Erythroblast (primary cell): ENCODE data around the gene ZNF407.

Experiments used
- DNase-seq, 2 experiments: peaks; one replicate each; lab custom pipeline; 2025; lab: John Stamatoyannopoulos, UW
- GATA1 ChIP-seq: IDR thresholded peaks from 2 replicates; pipeline ENCODE4 v1.6.1; 2011; ENCODE audit warnings: low read depth, mild to moderate bottlenecking, control low read depth, low read length, moderate library complexity
- POLR2A ChIP-seq: IDR thresholded peaks from 2 replicates; pipeline ENCODE4 v1.6.1; 2011; ENCODE audit warnings: mild to moderate bottlenecking, low read length

ZNF407 gene

DNA sequence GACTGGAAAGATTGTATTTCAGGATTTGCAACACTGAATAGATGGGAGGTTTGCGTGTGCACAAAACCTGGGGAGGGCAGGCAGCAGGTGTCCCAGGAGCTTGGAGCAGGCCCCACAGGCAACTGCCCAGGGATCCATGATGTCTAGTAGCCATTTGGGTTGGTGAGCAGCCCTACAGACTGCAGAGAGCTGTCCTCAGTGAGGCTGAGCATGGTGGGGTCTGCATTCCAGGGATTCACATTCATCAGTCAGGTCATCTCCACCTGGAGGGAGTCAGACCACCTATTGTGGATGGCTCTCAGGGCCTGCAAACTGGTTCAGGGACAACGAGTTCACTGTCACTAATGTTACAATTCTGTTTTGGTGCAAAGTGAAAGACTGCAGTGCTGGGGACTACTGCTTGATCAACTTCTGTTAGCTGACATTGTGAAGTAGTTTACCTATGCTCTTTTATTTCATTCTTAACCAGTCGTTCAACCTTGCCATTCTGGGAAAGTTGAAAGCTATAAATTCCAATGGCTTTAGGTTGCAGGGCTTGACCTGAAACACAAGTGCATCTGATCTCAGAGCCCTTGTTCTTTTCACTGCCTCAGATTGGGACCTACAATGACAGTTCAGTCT is 222.6 kb downstream of the ZNF407 start:
- TF ChIP-seq POLR2A (no peak), GATA1 (no peak)
- DNase-seq = no peak

DNA sequence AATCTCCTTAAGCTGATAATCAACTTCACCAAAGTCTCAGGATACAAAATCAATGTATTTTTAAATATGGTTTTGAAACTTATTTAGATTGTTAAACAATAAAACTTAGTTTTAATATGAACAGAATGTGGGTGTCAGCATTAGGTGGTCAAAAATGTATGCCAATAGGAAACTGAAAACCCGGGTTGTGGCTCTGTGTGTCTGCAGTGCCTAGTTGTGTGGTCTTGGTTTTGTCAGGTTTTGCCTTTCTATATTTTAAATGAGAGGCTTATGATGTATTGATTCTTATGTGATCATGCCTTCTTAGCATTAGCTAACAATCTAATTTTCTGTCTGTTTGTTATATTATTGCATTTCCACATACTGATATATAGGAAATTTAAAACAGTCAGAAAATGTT is 227.8 kb downstream of the ZNF407 start:
- TF ChIP-seq POLR2A (no peak), GATA1 (no peak)
- no peak for DNase-seq

DNA sequence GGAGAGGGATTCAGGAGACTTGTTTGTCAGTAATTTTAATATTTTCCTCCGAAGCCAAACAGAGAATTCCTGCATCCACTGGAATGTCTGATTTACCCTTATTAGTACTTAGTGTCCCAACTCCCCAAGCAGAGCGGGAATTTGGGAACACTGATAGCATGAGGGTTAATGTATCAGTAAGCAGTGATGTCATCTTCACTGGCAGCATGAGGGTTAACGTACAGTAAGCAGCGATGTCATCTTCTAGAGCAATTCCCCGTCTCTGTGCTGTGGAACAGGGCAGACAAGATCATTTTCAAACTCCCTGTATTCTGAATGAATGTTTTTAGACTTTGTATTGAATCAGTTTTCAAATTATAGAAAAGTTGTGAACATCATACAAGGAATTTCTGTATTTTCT is 228.9 kb downstream of the ZNF407 start:
- DNase-seq = no peak
- TF ChIP-seq GATA1 = no peak
- TF ChIP-seq POLR2A = no peak

DNA sequence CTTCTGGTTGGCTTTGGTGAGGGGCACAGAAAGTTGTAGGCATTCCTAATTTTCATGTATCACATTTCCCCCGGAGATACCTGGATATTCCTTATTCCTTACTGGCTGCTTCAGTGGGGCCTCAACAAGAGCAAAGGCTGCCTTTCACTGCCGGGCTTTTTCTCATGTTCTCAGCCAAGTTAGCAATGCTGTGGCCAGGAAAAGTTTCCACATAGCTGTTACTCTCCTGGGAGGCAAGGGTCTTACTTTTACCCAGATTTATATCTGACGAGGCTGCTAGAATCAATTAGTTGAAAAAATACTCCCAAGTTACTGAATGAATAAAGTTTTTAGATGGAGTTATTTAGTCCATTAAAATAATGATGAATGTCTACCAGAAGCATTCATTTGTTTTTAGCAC is 230.5 kb downstream of the ZNF407 start:
- DNase-seq = no peak
- TF ChIP-seq GATA1 (no peak), POLR2A (no peak)

DNA sequence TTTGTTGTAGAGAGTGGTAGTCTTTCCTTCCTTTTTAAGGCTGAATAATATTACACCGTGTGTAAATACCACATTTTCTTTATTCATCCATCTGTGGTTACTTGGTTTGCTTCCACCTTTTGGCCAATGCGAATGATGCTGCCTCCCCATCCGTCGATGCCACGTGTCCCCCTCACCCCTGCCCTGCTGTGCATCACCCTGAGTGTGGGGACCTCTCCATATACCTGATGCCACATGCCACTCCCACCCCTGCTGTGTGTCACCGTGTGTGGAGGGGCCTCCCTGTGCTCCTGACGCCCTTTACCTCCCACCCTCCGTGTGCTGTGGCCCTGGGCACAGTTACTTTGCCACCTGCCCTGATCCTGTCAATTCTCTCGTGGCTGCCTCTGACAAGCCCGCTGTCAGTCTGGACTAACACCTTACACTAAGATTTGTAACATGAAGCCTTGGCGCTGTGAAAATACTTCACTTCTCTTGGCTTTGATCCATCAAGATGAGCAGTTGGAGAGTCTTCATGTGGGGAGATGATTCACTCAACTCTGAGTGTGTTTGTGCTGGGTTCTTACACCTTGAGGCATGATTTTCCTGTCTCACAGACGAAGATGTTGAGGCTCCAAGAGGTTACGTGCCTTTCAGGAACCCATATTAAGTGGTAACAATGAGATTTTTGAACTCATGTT is 234.0 kb downstream of the ZNF407 start:
- TF ChIP-seq GATA1 = no peak
- TF ChIP-seq POLR2A = no peak
- no peak for DNase-seq

DNA sequence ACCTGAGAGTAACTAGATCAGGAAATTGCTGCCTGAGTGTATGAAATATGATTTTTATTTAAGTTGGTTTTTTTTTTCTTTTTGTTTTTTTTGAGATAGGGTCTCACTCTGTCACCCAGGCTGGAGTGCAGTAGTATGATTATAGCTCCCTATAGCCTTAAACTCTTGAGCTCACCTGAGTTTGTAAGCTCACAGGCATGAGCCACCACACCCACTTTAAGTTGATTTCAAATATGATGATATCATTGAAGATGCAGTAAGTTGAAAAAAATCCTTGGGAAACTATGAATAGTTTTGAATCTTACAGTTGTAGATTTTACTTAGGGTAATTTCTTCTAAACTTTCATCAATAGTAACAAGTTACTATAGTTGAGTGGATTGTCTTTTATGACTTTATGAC is 234.7 kb downstream of the ZNF407 start:
- no peak for TF ChIP-seq POLR2A
- TF ChIP-seq GATA1 = no peak
- DNase-seq = no peak

DNA sequence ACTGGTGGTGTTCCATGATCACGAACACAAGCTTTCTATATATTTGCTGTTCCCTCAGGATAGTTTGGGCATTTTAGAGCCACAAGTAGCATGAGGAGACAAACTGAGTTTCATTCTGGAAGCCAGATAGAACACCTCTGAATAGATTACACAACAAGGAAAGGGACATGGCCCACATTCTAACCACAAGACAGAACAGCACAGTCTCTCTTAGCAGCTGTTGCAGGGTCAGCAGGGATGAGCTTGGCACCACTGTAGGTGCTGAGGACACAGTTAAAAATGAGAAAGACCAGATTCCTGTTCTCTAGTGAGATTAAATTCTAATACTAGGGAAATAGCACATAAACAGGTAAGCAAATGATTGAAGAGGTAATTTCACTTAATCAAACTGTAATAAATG is 235.3 kb downstream of the ZNF407 start:
- DNase-seq = no peak
- no peak for TF ChIP-seq POLR2A
- TF ChIP-seq GATA1 = no peak

DNA sequence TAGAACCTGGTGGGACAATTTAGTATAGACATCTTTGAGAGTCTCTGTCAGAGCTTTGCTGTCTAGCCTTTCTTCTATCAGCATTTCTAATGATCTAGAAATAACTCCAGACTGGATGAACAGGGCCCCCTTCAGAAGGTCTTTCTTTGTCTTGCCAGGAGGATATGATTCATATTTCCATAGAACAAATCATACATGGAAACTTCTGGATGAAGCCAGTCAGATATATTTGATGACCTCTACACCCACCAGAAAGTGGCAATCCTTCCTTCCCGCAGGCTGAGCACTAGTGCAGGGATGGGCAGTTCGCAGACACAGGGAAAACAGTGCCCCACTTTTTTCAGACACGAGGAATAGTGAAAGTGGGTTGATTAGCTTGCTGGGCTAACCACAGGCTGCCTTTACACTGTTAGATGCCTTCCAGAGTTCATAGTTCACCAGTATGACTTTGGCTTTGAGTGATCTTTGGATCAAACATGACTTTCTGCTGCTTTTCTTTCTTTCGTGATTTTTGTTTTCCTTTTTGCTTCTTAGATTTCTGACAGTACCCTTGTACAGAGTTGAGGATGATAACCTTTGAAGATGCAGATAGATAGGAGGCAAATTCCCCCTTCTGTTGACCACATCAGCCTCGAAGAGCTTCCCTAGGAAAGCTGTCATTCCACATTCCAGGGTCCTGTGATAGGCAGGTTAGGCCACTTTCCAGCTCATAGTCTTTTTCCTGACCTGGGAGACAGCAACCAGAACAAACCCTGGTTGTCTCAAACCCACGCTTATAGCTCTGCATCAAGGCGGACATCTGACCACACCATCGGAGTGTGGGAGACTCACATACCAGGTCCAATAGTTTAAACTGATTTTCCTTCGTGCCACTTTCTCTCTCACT is 237.0 kb downstream of the ZNF407 start:
- TF ChIP-seq POLR2A (no peak), GATA1 (no peak)
- DNase-seq = no peak

DNA sequence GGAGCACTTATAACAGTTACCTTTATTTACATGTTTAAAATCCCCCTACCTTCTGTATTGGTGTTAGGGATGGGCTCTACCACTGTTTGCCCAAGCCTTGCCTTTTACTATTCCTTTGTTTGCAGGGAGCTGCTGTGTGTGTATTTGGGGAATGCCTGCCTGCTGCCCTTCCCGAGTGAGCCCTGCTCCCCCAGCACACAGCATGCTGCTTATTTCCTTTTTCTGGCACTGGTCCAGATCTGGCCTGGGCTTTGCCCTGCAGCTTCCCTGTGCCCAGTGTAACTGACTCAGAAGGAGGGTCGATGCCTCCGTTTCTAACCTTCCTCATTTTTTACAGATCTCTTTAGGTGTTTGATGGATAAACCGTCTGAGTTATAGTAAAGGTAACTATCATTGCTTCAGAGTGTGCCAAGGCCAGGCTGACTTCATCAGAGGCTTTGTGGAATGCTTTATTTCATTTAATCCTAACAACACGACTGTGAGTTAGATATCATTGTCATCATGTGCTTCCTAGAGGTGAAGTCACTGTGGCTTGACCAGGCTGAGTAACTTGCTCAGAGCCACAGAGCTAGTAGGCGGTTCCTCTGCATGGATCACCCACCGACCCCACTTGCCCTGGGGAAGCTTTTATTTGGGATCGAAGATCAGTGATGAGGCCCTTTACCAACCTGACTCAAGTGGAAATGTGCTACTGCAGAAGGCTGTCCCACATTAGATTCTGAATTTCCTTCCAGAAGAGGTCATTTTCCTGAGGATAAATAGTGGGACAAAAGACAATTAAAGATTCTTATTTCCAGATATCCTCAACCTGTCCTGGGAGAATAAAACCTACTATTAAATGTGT is 238.8 kb downstream of the ZNF407 start:
- peak; percentile 41 for DNase-seq
- TF ChIP-seq GATA1 = no peak
- no peak for TF ChIP-seq POLR2A

DNA sequence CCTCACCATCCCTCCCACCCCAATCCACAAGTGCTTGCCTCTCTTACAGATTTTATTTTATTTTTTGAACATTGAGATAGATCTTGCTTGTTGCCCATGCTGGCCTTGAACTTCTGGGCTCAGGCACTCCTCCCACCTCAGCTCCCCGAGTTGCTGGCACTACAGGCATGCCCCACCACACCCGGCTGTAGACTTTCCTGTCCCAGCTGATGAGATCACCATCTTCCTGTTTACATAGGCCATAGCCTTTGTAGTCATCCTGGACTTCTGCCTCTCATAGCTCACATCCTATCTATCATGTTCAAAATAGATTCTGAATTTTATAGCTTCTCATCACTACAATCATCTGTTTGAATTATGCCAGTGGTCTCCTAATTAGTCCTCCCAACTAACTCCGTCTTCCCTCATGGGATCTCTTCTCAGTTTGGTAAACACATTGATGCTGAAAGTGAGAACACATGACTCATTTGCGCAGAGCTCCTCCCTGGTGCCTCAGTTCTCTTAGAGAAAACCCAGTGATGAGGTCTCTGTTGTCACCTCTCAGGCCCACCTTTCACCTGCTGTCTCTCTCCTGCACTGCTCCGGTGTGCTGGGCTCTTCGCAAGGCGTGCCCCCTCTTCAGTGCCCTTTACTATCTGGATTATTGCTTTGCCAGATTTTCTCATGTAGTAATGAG is 243.0 kb downstream of the ZNF407 start:
- peak in 1 of 2 experiments; percentile 31 for DNase-seq
- no peak for TF ChIP-seq GATA1
- no peak for TF ChIP-seq POLR2A

DNA sequence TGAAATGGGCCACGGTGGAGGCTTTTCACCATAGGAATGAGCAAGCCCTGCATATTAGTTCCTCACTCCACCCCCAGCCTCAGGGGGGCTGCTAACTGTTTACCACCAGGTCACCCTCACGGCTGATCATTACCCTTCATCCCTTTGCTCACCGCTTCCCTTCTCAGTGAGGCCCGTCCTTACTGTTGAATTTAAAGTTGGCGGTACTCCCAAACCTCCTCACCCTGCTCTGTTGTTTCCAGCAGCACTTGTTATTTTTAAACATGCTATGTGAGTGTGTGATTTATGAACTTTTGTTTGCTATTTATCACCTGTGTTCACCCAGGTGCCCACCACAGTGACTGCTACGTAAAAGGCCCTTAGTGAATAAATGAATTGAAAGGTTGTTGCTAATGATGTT is 243.6 kb downstream of the ZNF407 start:
- no peak for TF ChIP-seq GATA1
- no peak for TF ChIP-seq POLR2A
- DNase-seq = no peak

GRCh38 chr18:74849301-74849700 is 251.6 kb downstream of the ZNF407 start:
- no peak for TF ChIP-seq GATA1
- no peak for TF ChIP-seq POLR2A
- DNase-seq = no peak

DNA sequence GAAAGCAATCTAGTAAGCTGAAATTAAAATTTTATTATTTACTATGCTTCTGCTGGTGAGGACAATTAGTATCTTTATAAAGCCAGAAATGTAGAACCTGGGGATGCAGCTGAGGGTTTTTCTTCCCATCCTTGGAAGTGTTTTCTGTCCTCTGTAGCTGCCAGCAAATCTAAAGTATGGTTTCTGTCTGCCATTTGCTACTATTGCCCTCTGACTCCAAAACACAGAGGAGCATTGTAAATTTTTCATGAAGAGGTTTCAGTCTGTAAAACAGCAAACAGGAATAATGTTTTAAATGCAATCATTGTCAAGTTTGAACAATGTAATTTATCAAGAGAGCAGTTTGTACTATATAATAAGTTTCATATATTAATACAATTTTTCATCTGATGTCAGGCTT is 258.8 kb downstream of the ZNF407 start:
- no peak for TF ChIP-seq POLR2A
- TF ChIP-seq GATA1 = no peak
- DNase-seq = no peak
